HL-60 (cell line): ENCODE measurements around the gene UTP25.

Experiments used
- CTCF ChIP-seq: IDR thresholded peaks from one replicate; pipeline ENCODE4 v1.5.1; 2011; ENCODE audit warnings: low read length, control low read depth, inconsistent platforms; ENCODE audit not compliant: insufficient read depth
- REST ChIP-seq: IDR thresholded peaks from 2 replicates; pipeline ENCODE4 v1.6.1; 2012; ENCODE audit warnings: low read depth; ENCODE audit not compliant: insufficient replicate concordance

- TF ChIP-seq CTCF (no peak), REST (no peak)
Observed at GRCh38 chr1:209882942-209883340, 55.2 kb downstream of the UTP25 start.
